Mesenteric fat pad (tissue), 1 donor: ENCODE measurements around the gene GSC2. TPM values are rescaled to one million over a fixed set of nuclear protein-coding genes. Genes with fewer than 3 reads are reported as not detected.

ENCODE experiments used
- DNase-seq: peaks from one replicate; pipeline ENCODE4 v3.0.0-alpha.2; 2020; ENCODE audit warnings: low spot score
- total RNA-seq: library from RNA; stranded (reverse); fragmentation: NEBNext Ultra II Directional; extraction: Animal tissue kit (Norgen Biotek cat#: 25700); gene quantifications from one replicate; pipeline ENCODE4 v1.2.1, GENCODE V29; 2021
- donor health status: DM: yes; HTN: yes; CAD: no.

GSC2 gene
- total RNA-seq, 1 donor from 2014 or later: not detected

GRCh38 chr22:19136915-19137314 lies 13.2 kb downstream of the GSC2 start:
- DNase-seq: no peak

DNA sequence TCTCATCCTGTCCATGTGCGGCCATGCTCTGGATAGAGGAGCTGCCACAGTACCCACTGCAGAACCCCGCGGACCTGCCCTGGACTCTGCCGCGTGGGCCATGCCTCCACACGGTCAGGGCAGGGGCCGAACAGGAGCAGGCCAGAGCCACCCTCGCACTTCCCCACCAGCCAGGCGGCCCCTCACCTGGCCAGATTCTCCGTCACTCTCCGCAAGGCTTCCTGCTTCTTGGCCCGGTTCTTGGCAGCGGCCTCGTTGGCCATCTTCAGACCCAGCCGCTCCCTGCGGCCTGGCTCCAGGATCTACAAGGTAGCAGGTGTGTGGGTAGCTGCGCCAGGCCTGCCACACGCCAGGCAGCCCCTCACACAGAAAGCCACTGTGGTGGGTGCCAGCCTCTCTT lies 15.2 kb downstream of the GSC2 start:
- no peak for DNase-seq

DNA sequence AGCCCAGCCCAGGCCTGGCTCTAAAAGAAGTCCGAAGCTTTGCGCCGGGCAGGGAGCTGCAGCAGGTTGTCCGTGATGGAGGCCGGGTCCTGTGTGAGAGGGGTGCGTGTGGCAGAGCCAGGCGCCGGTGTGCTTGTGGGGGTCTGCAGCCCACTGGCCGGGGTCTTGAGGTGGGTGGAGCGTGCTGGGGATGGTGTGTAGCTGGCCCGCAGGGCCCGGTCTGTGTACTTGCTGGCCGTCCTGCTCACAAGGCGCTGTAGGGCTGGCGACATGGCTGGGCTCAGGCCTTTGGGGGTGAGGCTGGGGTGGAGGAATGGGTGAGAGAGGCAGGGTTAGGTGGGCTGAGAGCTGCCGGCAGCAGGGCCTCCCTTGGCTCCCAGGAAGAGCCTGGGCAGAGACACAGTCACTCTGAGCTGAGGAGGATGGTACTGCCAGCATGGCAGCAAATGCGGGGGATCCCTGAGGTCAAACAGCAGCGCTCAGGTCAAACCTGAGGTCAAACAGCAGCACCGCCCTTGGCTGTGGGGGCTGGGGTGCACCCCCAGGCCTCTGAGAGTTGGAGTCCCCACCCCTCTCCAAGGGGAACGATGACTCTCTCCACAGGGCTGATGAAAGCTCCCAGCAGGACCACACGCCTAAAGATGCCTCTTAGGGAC lies 15.8 kb downstream of the GSC2 start:
- no peak for DNase-seq

DNA sequence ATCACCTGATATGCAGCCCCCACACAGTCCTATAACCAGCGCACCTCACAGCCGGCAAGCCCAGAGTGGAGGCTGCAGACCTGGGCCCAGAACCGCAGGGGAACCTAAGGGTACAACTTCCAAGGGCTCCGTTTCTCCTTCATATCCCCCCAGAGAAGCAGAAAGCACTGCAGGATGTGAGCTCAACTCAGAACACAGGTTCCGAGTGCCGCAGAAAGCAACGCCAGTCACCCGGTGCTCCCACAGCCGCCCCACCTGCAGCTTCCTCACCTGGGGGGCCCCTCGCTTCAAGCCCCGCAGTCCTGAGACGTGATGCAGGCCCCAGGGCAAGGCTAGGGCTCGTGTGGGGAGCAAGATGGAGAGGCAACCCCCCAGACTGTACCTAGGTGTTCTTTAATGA lies 16.5 kb downstream of the GSC2 start:
- DNase-seq: no peak

- no peak for DNase-seq
Measured at GRCh38 chr22:19132693-19133400, 17.2 kb downstream of the GSC2 start.

DNA sequence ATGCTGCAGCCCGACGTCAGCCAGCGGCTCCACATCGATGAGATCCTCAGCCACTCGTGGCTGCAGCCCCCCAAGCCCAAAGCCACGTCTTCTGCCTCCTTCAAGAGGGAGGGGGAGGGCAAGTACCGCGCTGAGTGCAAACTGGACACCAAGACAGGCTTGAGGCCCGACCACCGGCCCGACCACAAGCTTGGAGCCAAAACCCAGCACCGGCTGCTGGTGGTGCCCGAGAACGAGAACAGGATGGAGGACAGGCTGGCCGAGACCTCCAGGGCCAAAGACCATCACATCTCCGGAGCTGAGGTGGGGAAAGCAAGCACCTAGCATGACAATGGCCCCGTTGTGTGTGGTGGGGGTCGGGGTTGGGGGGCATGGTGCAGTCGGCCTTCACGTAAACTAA lies 17.9 kb downstream of the GSC2 start:
- no peak for DNase-seq

GRCh38 chr22:19131685-19132015 lies 18.4 kb downstream of the GSC2 start:
- DNase-seq: no peak

GRCh38 chr22:19130959-19131684 lies 19.0 kb downstream of the GSC2 start, which contains the start of gene TSSK2:
Gene TSSK2, plus strand, starts transcription at chr22:19131308. Its CDS starts 92 bp downstream, at chr22:19131400.
- DNase-seq: no peak

GRCh38 chr22:19129871-19130270 lies 20.2 kb downstream of the GSC2 start:
- DNase-seq: no peak

GRCh38 chr22:19128946-19129727 lies 21.0 kb downstream of the GSC2 start:
- DNase-seq: no peak

DNA sequence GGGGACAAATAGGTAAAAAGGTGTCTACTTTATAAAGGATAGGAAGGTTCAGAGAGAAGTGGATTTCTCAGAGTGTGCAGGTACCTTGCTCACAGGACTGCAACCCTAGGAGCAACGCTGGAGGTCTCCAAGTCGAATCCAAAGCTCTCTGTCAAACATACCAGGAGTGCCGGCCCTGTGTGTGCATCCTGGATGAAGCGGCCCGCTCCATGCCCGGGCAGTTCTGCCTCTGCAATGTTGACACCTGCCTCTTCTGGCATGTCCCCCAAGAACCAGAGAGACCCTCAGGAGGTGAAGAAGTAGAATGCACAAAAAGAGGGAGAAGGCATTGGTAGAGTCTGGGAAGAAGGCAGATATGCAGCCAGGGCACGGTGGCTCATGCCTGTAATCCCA lies 22.1 kb downstream of the GSC2 start:
- DNase-seq: no peak

- no peak for DNase-seq
Measured at GRCh38 chr22:19127329-19128008, 22.6 kb downstream of the GSC2 start.

GRCh38 chr22:19126309-19127273 lies 23.5 kb downstream of the GSC2 start:
- no peak for DNase-seq

- no peak for DNase-seq
Measured at GRCh38 chr22:19125474-19126308, 24.4 kb downstream of the GSC2 start.

DNA sequence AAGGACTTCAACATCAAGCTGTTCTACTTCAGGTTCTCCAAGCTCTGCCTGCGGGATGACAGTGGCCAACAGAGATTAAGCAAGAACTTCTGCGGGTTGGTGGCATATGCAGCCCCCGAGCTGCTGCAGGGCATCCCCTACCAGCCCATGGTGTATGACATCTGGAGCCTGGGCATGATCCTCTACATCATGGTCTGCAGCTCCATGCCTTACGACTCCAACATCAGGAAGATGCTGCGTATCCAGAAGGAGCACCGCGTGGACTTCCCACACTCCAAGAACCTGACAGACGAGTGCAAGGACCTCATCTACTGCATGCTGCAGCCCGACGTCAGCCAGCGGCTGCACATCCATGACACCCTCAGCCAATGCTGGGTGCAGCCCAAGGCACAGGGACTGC lies 25.1 kb downstream of the GSC2 start:
- no peak for DNase-seq

- DNase-seq: no peak
Measured at GRCh38 chr22:19124377-19124776, 25.7 kb downstream of the GSC2 start.

- no peak for DNase-seq
Measured at GRCh38 chr22:19123936-19124335, 26.2 kb downstream of the GSC2 start.

DNA sequence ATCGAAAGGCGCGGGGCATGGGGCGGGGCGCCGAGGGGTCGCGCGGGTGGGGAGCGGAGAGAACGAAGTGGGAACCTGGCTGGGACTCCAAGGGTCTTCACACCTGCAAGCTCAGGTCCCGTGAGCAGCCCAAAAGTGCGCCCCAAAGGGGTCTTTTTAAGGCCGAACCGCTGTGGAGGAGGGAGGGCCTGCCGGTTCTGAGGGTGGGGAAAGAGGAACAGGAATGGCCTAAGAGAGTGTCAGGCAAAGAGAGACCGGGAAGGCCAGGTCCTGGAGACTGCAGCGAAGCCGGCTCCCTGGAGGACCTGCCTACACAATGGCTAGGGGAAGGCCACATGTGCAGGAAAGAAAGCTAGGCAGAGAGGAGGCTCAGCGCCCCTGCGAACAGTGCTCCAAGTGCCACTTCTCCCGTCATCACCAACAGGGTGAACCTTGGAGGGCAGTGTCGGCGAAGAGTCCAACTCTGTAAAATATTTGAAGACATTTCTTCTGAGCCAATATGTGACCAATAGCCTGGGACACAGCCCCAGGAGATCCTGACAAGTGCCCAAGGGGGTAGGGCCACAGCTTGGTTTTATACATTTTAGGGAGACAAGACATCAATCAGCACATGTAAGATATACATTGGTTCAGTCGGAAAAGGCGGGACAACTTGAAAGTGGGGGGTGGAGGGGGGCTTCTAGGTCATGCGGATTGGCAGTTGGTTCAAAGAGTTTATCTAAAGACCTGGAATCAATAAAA lies 27.2 kb downstream of the GSC2 start:
- DNase-seq: no peak
